Endothelial cell of umbilical vein (primary cell): ENCODE results near the gene GNB1L.
"Not testable (repeated sequence)": the region's sequence is repeated elsewhere in the genome, so short reads cannot be mapped to it uniquely, and the experiment has no call there.

Experiments used
- CTCF ChIP-seq, 2 donors: IDR thresholded peaks; 1 replicate in 1 of 2; 2 replicates in 1 of 2; pipeline ENCODE4 v1.5.1; 2011; ENCODE audit warnings: low read length in 2 of 2, mild to moderate bottlenecking in 2 of 2, moderate library complexity in 2 of 2, control low read depth in 1 of 2, inconsistent platforms in 1 of 2, low read depth in 1 of 2; ENCODE audit not compliant: insufficient read depth in 1 of 2; ENCODE audit errors: extremely low read depth in 1 of 2
- EZH2 ChIP-seq: IDR thresholded peaks from 2 replicates; pipeline ENCODE4 v1.6.1; 2012; ENCODE audit warnings: borderline replicate concordance, low read depth, mild to moderate bottlenecking, moderate library complexity, low read length, inconsistent platforms; ENCODE audit not compliant: severe bottlenecking
- POLR2A ChIP-seq: IDR thresholded peaks from 2 replicates; pipeline ENCODE4 v1.6.1; 2012; ENCODE audit warnings: low read depth, mild to moderate bottlenecking, control low read depth, low read length
- POLR2AphosphoS5 ChIP-seq: IDR thresholded peaks from 2 replicates; pipeline ENCODE4 v1.6.1; 2012; ENCODE audit warnings: low read depth, mild to moderate bottlenecking, control low read depth, low read length, moderate library complexity; ENCODE audit not compliant: insufficient read depth
- TF ChIP-seq, protein P1 (sequence below): IDR thresholded peaks from 2 replicates; pipeline ENCODE4 v1.6.1; 2011; ENCODE audit not compliant: insufficient read depth, insufficient read length

DNA sequence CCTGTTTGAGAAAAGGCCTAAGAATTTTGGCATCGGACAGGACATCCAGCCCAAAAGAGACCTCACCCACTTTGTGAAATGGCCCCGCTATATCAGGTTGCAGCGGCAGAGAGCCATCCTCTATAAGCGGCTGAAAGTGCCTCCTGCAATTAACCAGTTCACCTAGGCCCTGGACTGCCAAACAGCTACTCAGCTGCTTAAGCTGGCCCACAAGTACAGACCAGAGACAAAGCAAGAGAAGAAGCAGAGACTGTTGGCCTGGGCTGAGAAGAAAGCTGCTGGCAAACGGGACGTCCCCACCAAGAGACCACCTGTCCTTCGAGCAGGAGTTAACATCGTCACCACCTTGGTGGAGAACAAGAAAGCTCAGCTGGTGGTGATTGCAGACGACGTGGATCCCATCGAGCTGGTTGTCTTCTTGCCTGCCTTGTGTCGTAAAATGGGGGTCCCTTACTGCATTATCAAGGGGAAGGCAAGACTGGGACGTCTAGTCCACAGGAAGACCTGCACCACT lies 62.2 kb downstream of the GNB1L start:
- not testable (repeated sequence) for TF ChIP-seq POLR2A; EZH2; CTCF (IDR thresholded peaks at IDR 0.05; ENCODE audit: extremely low read depth in 1 of 2, insufficient read depth in 1 of 2, low read depth in 1 of 2, low read length in 2 of 2); POLR2AphosphoS5
- TF ChIP-seq, protein P1, sequence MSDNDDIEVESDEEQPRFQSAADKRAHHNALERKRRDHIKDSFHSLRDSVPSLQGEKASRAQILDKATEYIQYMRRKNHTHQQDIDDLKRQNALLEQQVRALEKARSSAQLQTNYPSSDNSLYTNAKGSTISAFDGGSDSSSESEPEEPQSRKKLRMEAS: not testable (repeated sequence)
